ENCODE measurements around the gene MT1G.
A peak's percentile ranks its signal among the peaks of the same experiment; 100 is the strongest.
"Not testable (repeated sequence)": the region's sequence is repeated elsewhere in the genome, so short reads cannot be mapped to it uniquely, and the experiment has no call there.

The MT1G gene

DNA sequence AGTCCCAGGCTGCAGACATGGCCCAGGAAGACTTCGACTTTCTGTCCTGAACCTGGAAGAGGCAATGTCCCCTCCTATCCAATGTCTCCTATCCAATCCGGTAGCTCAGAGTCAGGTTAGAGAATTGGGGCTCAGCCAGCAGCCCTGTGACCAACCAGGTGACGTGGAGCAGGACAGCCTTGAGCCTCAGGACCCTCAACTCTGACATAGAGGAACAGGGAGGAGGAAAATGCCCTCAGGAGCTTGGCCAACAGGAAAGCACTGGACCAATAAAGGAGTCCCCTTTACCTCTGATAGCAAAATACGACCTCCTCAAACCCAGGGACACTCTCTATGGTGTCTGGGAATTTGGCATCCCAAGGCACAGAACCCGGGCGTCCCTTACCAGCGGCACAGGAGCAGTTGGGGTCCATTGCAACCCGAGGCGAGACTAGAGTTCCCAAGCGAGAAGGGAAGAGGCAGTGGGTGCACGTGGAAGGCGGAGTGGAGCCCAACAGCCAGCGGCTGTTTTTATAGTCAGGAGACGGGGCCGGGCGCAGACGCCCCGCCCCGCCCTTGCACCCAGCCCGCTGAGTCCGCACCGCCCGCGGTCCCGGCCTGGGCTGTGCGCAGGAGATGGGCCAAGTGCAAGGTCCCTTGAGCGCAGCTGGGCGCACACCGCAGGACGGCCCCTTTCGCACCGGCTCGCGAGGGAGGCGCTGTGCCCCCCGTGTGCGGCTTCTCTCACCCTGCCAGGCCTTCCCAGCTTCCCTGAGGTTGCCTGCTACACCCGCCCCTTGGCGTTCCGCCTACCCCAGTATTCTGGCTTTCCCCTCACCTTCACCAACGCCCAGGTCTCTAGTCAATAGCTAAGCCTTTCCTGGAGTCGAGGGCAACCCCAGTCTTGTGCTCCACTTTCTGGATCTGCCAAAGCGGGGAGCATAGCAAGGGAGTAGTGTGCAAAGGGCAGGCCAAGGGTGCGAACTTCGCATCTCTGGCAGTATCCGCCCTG lies at the start of gene MT1G:
MT1G (minus strand) TSS at position 485 of the 991 bp plus-strand sequence; CDS start at position 413, 72 bp downstream.
- DNase-seq = peak; percentile 36 to 39

- not testable (repeated sequence) for DNase-seq
Observed at GRCh38 chr16:56717532-56717931, 49.7 kb upstream of the MT1G start.

DNA sequence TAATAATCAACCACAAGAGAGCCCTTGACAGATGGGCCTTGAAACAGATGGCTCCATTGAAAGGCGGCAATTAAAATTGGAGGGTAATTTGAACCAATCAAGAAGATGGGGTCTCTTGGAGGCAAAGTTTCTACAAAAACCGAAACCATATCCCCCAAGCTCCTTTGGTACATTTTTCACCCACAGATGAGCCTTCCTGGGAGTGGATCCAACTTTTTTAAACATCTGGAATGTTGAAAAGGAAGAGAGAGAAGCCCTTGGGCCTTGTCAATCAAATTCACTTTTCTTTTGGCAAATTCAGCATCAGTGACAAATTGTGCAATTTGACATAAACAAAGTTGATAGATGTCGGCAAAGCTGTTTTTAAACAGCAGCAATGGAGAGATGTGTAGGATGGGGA lies 48.9 kb upstream of the MT1G start:
- DNase-seq = no peak

- no peak for DNase-seq
Observed at GRCh38 chr16:56715126-56715525, 47.3 kb upstream of the MT1G start.

DNA sequence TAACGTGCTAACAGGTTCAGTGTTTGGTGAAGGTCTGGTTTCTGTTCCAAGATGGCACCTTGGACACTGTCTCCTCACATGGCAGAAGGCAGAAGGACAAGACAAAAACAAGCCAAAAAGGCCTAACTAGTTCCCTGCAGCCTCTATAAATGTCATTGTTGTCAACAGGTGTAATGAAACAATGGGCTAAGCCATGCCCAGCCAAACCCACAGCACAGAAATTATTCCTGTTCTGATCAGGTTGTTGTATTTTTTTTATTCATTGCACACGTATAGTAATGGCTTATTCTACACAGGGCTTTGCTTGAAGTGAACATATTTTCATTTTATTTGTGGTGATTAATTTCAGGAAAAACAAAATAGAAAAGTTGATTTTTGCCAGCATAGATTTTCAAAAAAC lies 45.9 kb upstream of the MT1G start:
- no peak for DNase-seq

- no peak for DNase-seq
Observed at GRCh38 chr16:56711862-56712261, 44.0 kb upstream of the MT1G start.

DNA sequence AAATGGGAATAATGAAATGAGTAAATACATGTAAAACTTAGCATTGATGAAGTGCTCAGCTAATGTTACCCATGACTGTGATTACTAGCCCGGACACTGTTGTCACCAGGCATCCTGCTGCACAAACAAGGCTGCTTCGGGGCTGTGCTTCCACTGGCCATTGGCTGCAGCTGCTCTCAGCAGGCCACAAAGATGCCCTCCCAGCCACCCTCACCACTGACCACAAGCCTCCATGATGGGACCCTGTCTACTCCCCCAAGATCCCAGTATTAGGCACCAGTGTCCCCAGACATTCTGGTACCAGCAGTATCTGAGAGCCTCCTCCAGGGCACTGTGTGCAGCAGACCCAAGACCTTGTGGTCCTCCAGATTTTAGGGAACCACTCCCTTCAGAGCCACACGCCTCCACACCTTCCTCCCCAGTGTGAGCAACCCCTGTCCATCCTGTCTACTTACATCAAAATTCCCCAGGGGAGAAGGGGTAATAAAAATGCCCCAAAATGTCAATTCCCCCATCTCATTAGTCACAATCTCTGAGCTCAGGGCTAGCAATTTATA lies 42.4 kb upstream of the MT1G start:
- DNase-seq = no peak

DNA sequence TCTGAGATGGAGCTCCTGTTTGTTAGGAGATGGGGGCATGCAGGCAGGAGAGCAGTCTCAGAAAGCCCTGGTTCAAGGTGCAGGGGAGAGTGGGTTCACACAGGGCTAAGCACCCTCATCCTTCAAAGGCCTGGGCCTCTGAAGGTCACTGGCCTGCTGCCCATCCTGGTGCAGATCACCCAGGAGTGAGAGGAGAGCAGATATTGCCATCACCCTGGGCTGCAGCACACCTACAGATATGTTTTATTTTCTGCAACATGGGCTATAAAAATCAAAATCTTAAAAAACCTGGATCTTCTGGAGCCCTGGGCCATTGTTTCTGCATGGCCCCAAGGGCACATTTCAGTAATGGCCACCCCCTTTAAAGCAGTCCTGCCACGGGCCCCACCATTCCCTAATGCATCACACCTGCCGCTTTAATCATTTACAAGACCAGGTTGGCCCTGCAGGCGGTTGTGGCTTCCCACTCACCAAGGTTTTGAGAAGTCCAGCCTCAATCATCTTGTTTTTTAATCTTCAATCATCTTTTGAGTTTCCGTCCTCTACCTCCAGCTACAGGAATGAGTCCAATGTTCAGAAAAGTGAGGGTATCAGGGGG lies 41.7 kb upstream of the MT1G start:
- no peak for DNase-seq

GRCh38 chr16:56708525-56709442 lies 40.9 kb upstream of the MT1G start:
- no peak for DNase-seq

DNA sequence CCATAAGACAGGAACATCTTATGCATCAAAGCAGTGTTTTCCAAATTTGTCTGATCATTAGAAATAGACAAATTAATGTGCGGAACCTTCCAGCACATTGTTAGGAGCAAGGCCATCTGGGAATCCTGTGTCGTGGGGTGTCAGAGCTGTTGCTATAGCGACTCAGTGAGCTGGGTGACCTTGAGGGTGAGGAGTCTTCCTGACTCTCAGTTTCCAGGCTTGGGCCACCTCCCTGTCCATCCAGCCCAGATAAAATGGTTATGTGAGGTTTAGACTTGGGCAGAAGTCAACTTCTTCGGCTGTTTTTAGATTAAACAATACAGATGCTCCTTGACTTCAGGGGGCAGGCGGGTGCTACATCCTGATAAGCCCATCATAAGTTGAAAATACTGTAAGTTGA lies 35.0 kb upstream of the MT1G start:
- DNase-seq = no peak

GRCh38 chr16:56701534-56701933 lies 33.7 kb upstream of the MT1G start:
- DNase-seq = no peak

DNA sequence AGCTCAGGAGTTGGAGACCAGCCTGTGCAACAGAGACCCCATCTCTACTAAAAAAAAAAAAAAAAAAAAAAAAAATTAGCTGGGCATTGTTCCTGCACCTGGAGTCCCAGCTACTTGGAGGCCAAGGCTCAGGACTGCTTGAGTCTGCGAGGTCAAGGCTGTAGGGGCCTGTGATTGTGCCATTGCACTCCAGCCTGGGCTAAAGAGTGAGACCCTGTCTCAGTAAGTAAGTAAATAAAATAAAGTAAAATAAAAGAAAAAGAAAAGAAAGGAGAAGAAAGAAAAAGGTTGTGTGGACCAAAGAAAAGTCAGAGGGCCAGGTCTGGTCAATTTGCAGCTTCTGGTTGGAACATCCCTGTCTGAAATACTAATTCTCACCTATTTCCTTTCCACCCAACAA lies 32.8 kb upstream of the MT1G start:
- DNase-seq = no peak

DNA sequence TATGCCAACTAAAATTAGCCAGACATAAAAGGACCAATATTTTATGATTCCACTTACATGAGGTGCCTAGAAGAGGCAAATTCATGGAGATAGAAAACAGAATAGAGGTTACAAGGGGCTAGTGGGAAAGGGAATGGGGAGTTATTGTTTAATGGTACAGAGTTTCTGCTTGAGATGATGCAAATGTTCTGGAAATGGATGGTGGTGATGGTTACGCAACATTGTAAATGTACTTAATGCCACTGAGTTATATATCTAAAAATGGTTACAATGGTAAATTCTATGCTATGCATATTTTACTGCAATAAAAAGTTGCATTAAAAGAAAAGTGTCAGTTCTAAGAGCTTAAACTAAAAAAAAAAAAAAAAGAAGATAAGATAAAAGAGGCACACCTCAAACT lies 32.3 kb upstream of the MT1G start:
- no peak for DNase-seq

- no peak for DNase-seq
Observed at GRCh38 chr16:56697456-56698155, 29.7 kb upstream of the MT1G start.

- DNase-seq = no peak
Observed at GRCh38 chr16:56695246-56695645, 27.4 kb upstream of the MT1G start.

GRCh38 chr16:56691885-56692284 lies 24.0 kb upstream of the MT1G start:
- DNase-seq = no peak

DNA sequence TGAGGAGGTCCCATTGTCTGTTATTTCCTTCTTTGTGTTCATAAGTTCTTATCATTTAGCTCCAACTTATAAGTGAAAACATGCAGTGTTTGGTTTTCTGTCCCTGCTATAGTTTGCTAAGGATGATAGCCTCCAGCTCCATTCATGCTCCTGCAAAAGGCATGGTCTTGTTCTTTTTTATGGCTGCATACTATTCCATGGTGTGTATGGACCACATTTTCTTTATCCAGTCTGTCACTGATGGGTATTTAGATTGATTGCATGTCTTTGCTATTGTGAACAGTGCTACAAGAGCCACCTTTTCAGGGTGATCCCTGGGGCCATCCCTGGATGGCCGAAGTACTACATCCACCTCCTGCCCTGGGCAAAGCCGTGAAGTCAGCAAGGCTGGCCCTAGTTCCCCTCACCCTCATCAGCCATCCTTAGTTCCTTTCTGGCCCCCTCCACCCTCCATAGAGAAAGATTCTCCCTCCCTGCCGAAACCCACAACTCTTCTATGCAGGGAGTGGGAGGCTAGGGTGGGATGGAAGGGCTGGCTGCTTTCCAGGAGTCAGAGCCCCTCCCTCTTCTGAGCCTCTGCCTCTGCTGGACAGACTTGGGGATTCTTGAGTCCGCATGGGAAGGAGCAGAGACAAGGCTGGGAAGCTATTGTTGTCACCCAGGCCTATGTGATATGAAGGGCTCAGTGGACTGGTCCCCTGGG lies 22.7 kb upstream of the MT1G start:
- DNase-seq = no peak

GRCh38 chr16:56689171-56689570 lies 21.3 kb upstream of the MT1G start:
- DNase-seq = no peak

DNA sequence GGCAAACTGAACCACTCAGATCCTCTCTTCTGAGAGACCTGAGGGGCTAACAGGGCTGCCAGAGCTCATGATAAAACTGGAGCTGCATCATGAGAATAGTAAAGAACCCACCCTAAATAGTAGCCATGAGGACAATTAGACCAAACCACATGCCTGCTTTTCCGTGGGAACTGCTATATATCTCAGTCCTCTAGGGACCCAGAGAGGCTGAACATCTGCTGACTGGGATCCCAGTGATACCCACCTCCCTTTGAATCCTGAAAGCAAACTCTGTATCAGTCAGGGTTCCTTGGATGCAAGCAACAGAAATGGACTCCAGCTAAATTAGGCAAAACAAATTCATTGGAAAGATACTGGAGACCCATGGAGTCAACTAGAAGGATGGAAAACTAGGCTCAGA lies 20.9 kb upstream of the MT1G start:
- no peak for DNase-seq

- DNase-seq = no peak
Observed at GRCh38 chr16:56686758-56687157, 18.9 kb upstream of the MT1G start.

DNA sequence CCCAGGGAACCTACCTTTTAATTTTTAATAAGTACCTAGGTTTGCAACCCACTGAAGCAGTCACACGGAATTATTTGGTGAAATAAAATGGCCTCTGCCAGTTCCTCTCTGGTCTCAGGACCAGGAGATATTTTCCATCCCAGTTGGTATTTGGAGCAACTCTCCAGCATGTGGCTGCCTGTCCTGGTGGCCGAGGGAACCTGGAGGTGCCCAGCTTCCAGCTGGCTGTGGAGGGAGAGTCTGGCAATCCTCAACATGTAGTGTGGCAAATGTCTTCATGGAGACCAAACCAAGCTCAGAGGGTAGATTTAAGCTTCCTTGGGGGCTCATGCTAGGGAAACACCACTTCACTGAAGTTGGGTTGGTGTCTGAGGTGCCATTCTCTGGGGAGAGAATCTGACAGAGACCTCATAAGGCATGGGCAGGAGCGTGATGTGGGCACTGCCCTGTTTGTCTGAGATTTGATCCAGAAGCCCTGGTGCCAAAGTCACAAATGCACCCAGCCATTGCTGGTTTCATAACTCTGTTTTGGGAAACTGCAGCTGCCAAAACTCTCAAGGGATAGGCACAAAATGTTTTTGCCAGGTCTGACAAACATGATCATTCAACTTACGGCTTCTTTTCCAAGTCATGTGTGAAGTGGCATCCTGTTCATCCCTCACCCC lies 17.2 kb upstream of the MT1G start:
- no peak for DNase-seq
